Right atrium auricular region (tissue), 2 donors: ENCODE measurements around the gene LSM12. TPM values are rescaled to one million over a fixed set of nuclear protein-coding genes. Genes with fewer than 3 reads are reported as not detected.

ENCODE experiments used
- DNase-seq: peaks from one replicate; pipeline ENCODE4 v3.0.0-alpha.2; 2019; ENCODE audit warnings: low spot score
- H3K27ac ChIP-seq, 2 donors: fragments of 200-600 bp; sonication (generic); 1 replicate in 1 of 2; 2 replicates in 1 of 2; pipeline ENCODE4 v1.5.1; 2016 to 2019
- H3K27me3 ChIP-seq, 2 donors: fragments of 200-600 bp; sonication (generic); one replicate each; pipeline versions ENCODE4 v1.5.1 to v1.6.0; 2017 to 2019
- H3K36me3 ChIP-seq: fragments of 200-600 bp; sonication (generic); one replicate; pipeline ENCODE4 v1.5.1; 2016
- H3K4me1 ChIP-seq, 2 donors: fragments of 200-600 bp; sonication (generic); one replicate each; pipeline versions ENCODE4 v1.5.1 to v1.6.0; 2017 to 2019
- H3K4me3 ChIP-seq, 2 donors: fragments of 200-600 bp; sonication (generic); 1 replicate in 1 of 2; 2 replicates in 1 of 2; pipeline ENCODE4 v1.5.1; 2017 to 2019; ENCODE audit warnings: mild to moderate bottlenecking in 1 of 2, moderate library complexity in 1 of 2
- H3K9me3 ChIP-seq, 2 donors: fragments of 200-600 bp; sonication (generic); one replicate each; pipeline ENCODE4 v1.5.1; 2019
- total RNA-seq, 2 donors: library from RNA; depleted of rRNA; stranded (reverse); fragments of >200 nt; gene quantifications; one replicate each; pipeline ENCODE4 v1.1.0, GENCODE V29; 2016
- TF ChIP-seq, protein P1 (sequence below), 2 donors: fragments of 200-600 bp; sonication (generic); IDR thresholded peaks; one replicate each; pipeline ENCODE4 v1.5.1; 2019; ENCODE audit warnings: antibody characterized with exemption in 2 of 2

Gene LSM12
- total RNA-seq, 2 donors from 2014 or later: 36.8 to 41.3 TPM

DNA sequence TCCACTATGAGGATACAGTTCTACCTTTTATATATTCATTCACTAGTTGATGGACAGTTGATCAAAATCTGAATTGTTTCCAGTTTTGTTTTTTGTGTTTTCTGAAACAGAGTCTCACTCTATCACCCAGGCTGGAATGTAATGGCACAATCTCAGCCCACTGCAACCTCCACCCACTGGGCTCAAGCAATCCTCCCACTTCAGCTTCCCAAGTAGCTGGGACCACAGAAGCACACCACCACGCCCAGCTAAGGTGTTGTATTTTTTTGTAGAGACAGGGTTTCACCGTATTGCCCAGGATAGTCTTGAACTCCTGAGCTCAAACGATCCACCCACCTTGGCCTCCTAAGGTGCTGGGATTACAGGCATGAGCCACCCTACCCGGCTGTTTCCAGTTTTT lies 21.0 kb downstream of the LSM12 start:
- H3K4me3 ChIP-seq: no peak overlapping the region
- no peak overlapping the region for H3K27ac ChIP-seq
- H3K9me3 ChIP-seq: no peaks in the 10 kb centered on the region
- H3K36me3 ChIP-seq: peaks cover 21% of the 10 kb centered on the region
- DNase-seq: no peak
- H3K27me3 ChIP-seq: no peaks in the 10 kb centered on the region
- TF ChIP-seq, protein P1, sequence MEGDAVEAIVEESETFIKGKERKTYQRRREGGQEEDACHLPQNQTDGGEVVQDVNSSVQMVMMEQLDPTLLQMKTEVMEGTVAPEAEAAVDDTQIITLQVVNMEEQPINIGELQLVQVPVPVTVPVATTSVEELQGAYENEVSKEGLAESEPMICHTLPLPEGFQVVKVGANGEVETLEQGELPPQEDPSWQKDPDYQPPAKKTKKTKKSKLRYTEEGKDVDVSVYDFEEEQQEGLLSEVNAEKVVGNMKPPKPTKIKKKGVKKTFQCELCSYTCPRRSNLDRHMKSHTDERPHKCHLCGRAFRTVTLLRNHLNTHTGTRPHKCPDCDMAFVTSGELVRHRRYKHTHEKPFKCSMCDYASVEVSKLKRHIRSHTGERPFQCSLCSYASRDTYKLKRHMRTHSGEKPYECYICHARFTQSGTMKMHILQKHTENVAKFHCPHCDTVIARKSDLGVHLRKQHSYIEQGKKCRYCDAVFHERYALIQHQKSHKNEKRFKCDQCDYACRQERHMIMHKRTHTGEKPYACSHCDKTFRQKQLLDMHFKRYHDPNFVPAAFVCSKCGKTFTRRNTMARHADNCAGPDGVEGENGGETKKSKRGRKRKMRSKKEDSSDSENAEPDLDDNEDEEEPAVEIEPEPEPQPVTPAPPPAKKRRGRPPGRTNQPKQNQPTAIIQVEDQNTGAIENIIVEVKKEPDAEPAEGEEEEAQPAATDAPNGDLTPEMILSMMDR (IDR thresholded peaks at IDR 0.05): no peak
- H3K4me1 ChIP-seq: peaks cover 0 to 30% of the 10 kb centered on the region in 2 donors

- H3K36me3 ChIP-seq: peaks cover 12% of the 10 kb centered on the region
- TF ChIP-seq, protein P1 (IDR thresholded peaks at IDR 0.05): no peak
- H3K27me3 ChIP-seq: no peaks in the 10 kb centered on the region
- no peak overlapping the region for H3K27ac ChIP-seq
- H3K4me1 ChIP-seq: peaks cover 0 to 38% of the 10 kb centered on the region in 2 donors
- no peak overlapping the region for H3K4me3 ChIP-seq
- no peaks in the 10 kb centered on the region for H3K9me3 ChIP-seq
- DNase-seq: no peak
These were observed 22.4 kb downstream of the LSM12 start for GRCh38 chr17:44044071-44044470.

DNA sequence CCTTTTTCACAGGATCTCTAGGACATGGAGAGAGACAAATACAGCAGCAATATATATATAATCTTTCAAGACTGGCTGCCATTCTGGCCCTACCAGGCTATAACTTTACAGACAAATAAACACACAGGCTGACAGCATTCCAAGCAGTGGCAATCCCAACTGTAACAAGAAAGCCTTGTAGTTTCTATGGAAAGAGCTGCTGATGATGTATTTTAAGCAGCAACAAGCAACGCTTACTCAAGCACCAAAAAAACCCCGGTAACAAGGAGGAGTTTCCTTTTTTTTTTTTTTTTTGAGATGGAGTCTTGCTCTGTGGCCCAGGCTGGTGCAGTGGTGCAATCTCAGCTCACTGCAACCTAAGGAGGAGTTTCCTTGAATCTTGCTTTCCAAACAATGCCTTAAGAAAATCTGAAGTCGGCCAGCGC lies 23.2 kb downstream of the LSM12 start:
- no peaks in the 10 kb centered on the region for H3K27me3 ChIP-seq
- TF ChIP-seq, protein P1 (IDR thresholded peaks at IDR 0.05): no peak
- H3K36me3 ChIP-seq: peaks cover 10% of the 10 kb centered on the region
- no peak for DNase-seq
- H3K4me1 ChIP-seq: peaks cover 0 to 43% of the 10 kb centered on the region in 2 donors
- H3K4me3 ChIP-seq: no peak overlapping the region
- H3K9me3 ChIP-seq: no peaks in the 10 kb centered on the region
- H3K27ac ChIP-seq: peak overlapping the region in 1 of 2 donors; percentile 0

GRCh38 chr17:44039829-44040635 lies 26.4 kb downstream of the LSM12 start:
- H3K9me3 ChIP-seq: no peaks in the 10 kb centered on the region
- no peaks in the 10 kb centered on the region for H3K27me3 ChIP-seq
- peak overlapping the region; percentile 41 to 64 for H3K27ac ChIP-seq
- H3K36me3 ChIP-seq: peaks cover 32% of the 10 kb centered on the region
- TF ChIP-seq, protein P1 (IDR thresholded peaks at IDR 0.05): no peak
- DNase-seq: no peak
- H3K4me1 ChIP-seq: peaks cover 0 to 51% of the 10 kb centered on the region in 2 donors
- H3K4me3 ChIP-seq: no peak overlapping the region

DNA sequence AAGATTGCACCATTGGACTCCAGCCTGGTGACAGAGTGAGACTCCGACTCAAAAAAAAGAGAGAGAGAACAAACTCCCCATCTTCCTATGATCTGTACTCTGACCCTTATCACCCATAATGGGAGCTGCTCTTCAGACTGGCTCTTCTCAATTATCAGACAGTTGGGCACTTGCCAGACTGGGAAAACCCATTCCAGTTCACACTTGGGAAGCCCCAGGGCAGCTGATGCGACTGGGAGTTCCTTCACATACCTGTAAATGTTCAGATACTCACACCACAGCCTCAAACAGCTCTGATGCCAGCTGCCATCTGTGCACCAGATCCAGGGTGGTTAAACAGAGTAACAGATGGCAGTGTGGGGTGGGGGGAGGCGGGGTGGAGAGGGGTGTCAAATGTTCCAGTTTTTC lies 27.9 kb downstream of the LSM12 start:
- no peak for DNase-seq
- Histone ChIP-seq H3K4me1 (peaks cover 0 to 39% of the 10 kb centered on the region in 2 donors), H3K9me3 (no peaks in the 10 kb centered on the region), H3K27ac (peak overlapping the region; percentile 64 to 73), H3K36me3 (peaks cover 39% of the 10 kb centered on the region), H3K27me3 (no peaks in the 10 kb centered on the region), H3K4me3 (no peak overlapping the region)
- TF ChIP-seq, protein P1 (IDR thresholded peaks at IDR 0.05): no peak
